PFSK-1 (cell line): ENCODE measurements around the gene ITPRIP.
A peak's percentile ranks its signal among the peaks of the same experiment; 100 is the strongest.

Source experiments
- FOXP2 ChIP-seq: optimal IDR thresholded peaks from 2 replicates; pipeline ENCODE3; 2011; ENCODE audit warnings: borderline replicate concordance, control low read depth, inconsistent platforms; ENCODE audit not compliant: insufficient read depth; ENCODE audit errors: extremely low read length, extremely low read depth
- POLR2AphosphoS5 ChIP-seq: IDR thresholded peaks from 2 replicates; pipeline ENCODE4 v1.6.1; 2012; ENCODE audit warnings: low read depth, mild to moderate bottlenecking, control low read depth, low read length, moderate library complexity
- SIN3A ChIP-seq: IDR thresholded peaks from 2 replicates; pipeline ENCODE4 v1.6.1; 2012; ENCODE audit warnings: mild to moderate bottlenecking, low read length, moderate library complexity, borderline replicate concordance; ENCODE audit not compliant: insufficient read depth
- TAF1 ChIP-seq: IDR thresholded peaks from 2 replicates; pipeline ENCODE4 v1.6.1; 2012; ENCODE audit warnings: low read length, control low read depth, borderline replicate concordance; ENCODE audit not compliant: insufficient read depth
- TF ChIP-seq, protein P1 (sequence below), 2 experiments: IDR thresholded peaks; 2 replicates each; pipeline versions ENCODE4 v1.6.1 to v1.8.0; 2011 to 2012; ENCODE audit warnings: low read depth in 2 of 2, low read length in 2 of 2, control low read depth in 1 of 2, inconsistent platforms in 1 of 2, mild to moderate bottlenecking in 1 of 2, moderate library complexity in 1 of 2; ENCODE audit not compliant: insufficient read depth in 1 of 2

Gene ITPRIP

DNA sequence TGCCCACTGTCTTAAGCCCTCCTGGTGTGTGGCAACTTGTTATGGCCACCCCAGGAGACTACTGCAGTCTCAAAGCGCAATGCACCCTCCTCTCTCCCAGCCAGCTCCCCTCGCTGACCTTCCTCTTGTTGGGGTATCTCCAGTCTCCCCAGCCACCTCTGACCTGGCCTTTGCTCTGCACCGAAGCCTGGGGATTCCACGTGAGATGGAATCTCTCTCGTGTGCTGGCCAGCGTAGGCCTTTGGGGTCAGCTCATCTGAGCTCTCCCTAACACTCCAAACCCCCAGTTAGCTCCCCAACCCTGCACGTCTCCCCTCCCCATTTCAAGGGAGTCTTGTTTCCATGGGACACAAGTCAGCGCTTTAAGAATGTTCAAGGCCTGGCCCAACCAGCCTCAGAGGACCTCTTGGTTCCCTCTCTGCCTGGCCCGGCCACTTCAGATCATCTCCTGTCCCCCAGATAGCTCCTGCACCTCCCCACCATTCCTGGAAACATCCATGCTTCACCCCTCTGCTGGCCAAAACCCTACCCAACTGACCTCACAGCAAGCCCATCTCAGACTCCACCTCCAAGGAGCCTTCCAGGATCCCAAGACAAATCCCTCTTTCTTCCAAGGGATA is 11.2 kb downstream of the ITPRIP start:
- TF ChIP-seq SIN3A (no peak), FOXP2 (no peak), POLR2AphosphoS5 (no peak), TAF1 (no peak)
- TF ChIP-seq, protein P1, sequence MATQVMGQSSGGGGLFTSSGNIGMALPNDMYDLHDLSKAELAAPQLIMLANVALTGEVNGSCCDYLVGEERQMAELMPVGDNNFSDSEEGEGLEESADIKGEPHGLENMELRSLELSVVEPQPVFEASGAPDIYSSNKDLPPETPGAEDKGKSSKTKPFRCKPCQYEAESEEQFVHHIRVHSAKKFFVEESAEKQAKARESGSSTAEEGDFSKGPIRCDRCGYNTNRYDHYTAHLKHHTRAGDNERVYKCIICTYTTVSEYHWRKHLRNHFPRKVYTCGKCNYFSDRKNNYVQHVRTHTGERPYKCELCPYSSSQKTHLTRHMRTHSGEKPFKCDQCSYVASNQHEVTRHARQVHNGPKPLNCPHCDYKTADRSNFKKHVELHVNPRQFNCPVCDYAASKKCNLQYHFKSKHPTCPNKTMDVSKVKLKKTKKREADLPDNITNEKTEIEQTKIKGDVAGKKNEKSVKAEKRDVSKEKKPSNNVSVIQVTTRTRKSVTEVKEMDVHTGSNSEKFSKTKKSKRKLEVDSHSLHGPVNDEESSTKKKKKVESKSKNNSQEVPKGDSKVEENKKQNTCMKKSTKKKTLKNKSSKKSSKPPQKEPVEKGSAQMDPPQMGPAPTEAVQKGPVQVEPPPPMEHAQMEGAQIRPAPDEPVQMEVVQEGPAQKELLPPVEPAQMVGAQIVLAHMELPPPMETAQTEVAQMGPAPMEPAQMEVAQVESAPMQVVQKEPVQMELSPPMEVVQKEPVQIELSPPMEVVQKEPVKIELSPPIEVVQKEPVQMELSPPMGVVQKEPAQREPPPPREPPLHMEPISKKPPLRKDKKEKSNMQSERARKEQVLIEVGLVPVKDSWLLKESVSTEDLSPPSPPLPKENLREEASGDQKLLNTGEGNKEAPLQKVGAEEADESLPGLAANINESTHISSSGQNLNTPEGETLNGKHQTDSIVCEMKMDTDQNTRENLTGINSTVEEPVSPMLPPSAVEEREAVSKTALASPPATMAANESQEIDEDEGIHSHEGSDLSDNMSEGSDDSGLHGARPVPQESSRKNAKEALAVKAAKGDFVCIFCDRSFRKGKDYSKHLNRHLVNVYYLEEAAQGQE (IDR thresholded peaks at IDR 0.05; ENCODE audit: insufficient read depth in 1 of 2, low read depth in 2 of 2, low read length in 2 of 2): no peak

DNA sequence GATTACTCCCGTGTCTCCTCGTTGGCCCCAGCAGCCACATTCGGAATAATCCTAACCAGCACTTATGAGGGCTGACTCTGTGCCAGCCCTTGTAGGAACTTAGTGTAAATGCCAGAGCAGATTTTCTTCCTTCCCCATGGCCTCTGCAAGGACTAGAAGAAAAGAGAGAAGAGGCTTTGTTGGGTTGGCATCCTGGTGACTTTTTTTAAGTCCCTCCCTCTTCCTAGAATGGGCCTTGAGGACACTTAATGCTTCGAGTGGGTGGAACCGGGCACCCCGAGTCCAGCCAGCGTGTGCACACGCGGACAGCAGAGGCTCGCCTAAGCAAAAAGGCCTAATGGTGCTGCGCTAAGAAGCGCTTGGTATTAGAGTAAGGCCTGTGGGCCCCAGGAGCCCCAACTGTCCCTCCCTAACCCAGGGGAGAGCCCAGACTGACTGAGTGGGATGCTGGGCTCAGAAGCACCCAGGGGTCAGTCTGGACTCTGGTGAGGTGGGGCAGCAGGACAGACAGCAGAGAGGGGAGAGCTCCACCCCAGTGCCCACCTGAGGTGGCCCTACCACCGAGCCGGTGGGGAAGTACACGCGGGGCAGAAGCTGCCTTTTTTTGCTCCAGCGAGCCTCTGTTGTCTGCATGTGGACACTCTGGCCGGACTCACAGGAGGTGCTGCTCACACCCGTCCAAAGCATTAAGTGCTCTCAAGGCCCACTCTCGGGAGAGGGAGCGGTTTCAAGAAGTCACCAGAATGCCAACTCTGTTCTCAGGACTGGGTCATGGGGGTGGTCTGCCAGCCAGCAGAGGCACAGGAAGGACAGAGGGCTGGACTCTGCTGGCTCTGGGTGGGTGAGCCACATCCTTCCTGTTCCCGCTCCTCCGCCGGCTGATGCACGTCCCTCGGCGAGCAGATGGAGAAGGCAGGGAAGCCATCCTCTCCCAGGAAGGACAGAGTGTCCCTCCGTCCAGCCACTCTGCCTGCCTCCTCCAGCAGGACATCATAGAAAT is 12.5 kb downstream of the ITPRIP start:
- peak; percentile 33 for TF ChIP-seq FOXP2
- TF ChIP-seq TAF1: no peak

DNA sequence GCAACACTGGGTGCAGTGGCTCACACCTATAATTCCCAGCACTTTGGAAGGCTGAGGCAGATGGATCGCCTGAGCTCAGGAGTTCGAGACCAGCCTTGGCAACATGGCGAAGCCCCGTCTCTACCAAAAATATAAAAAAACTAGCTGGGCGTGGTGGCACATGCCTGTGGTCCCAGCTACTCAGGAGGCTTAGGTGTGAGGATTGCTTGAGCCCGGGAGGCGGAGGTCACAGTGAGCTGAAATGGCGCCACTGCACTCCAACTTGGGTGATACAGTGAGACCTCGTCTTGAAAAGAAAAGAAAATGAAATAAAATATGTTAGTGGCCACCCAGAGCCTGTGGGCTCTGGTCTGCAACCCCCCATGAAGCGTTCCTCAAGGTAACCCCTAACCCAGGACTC is 13.3 kb downstream of the ITPRIP start:
- TF ChIP-seq POLR2AphosphoS5: no peak
- no peak for TF ChIP-seq SIN3A
- no peak for TF ChIP-seq TAF1
- TF ChIP-seq, protein P1 (IDR thresholded peaks at IDR 0.05; ENCODE audit: insufficient read depth in 1 of 2, low read depth in 2 of 2, low read length in 2 of 2): no peak
- TF ChIP-seq FOXP2: no peak

DNA sequence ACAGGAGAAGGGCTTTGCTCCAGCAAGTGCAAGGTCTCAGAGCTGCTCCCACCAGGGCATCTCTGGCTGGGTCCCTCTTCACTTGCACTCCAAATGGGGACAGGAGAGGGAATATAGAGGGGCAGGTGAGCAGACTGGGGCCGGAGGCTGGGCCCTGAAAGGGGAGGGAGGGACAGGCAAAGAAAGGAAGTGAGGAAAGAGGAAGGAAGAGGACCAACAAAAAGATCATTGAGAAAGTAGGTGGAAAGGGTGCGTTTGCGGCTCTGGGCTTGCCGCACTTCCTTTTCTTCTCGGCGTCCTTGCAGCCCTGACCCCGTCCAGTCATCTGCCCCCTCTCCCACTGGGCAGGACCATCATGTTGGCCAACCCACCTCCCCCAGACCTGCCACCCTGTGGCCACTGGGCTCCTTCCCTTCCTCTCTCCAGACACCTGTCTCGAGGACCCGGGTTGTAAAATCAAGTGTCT is 14.0 kb downstream of the ITPRIP start:
- no peak for TF ChIP-seq POLR2AphosphoS5
- TF ChIP-seq, protein P1 (IDR thresholded peaks at IDR 0.05; ENCODE audit: insufficient read depth in 1 of 2, low read depth in 2 of 2, low read length in 2 of 2): no peak
- TF ChIP-seq FOXP2: peak; percentile 17
- TF ChIP-seq SIN3A: no peak

DNA sequence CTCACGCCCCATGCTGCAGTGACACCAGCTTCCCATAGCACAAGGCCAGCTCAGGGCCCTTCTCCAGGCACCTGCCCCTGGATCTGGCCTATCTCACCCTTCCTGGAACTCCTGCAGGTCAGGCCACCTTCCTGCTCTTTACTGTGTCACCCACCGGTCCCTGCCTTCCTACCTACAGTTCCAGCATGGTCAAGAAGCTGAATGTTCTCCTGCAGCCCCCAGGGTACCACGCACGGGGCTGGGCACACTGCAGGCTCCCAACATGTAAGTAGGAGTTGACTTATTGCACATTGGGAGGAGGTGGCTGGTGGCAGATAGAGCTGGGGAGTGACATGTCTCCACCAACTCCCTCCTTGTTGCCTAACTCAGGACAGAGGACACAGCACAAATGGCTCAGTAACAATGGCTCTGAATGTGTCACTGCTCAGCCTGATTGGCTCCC is 14.5 kb downstream of the ITPRIP start:
- TF ChIP-seq POLR2AphosphoS5: no peak
- TF ChIP-seq, protein P1 (IDR thresholded peaks at IDR 0.05; ENCODE audit: insufficient read depth in 1 of 2, low read depth in 2 of 2, low read length in 2 of 2): no peak
- no peak for TF ChIP-seq TAF1
- no peak for TF ChIP-seq SIN3A
